Ishikawa (cell line): ENCODE data around the gene FOXN3.

Experiments used
- CEBPB ChIP-seq: IDR thresholded peaks from 2 replicates; pipeline ENCODE4 v1.6.1; 2012
- CREB1 ChIP-seq: IDR thresholded peaks from 2 replicates; pipeline ENCODE4 v1.6.1; 2012; ENCODE audit warnings: low read depth
- EGR1 ChIP-seq: IDR thresholded peaks from 2 replicates; pipeline ENCODE4 v1.6.1; 2012
- EP300 ChIP-seq: IDR thresholded peaks from 2 replicates; pipeline ENCODE4 v1.6.1; 2012; ENCODE audit warnings: borderline replicate concordance
- FOXM1 ChIP-seq: IDR thresholded peaks from 2 replicates; pipeline ENCODE4 v1.6.1; 2012; ENCODE audit warnings: low read depth, borderline replicate concordance
- MAX ChIP-seq: IDR thresholded peaks from 2 replicates; pipeline ENCODE4 v1.6.1; 2012
- NFIC ChIP-seq: IDR thresholded peaks from 2 replicates; pipeline ENCODE4 v1.6.1; 2012
- RAD21 ChIP-seq: IDR thresholded peaks from 2 replicates; pipeline ENCODE4 v1.6.1; 2012; ENCODE audit warnings: low read depth
- REST ChIP-seq: IDR thresholded peaks from 2 replicates; pipeline ENCODE4 v1.6.1; 2012; ENCODE audit warnings: low read depth, mild to moderate bottlenecking
- TAF1 ChIP-seq: IDR thresholded peaks from 2 replicates; pipeline ENCODE4 v1.6.1; 2012; ENCODE audit warnings: low read depth, mild to moderate bottlenecking
- TCF12 ChIP-seq: IDR thresholded peaks from 2 replicates; pipeline ENCODE4 v1.6.1; 2012; ENCODE audit warnings: low read depth
- TEAD4 ChIP-seq: IDR thresholded peaks from 2 replicates; pipeline ENCODE4 v1.6.1; 2012
- YY1 ChIP-seq: IDR thresholded peaks from 2 replicates; pipeline ENCODE4 v1.6.1; 2012; ENCODE audit warnings: low read depth
- ZBTB7A ChIP-seq: IDR thresholded peaks from 2 replicates; pipeline ENCODE4 v1.6.1; 2012; ENCODE audit warnings: low read depth
- TF ChIP-seq, protein P1 (sequence below): IDR thresholded peaks from 2 replicates; pipeline ENCODE4 v1.6.1; 2012

Gene FOXN3

GRCh38 chr14:89386212-89386886 lies 30.7 kb downstream of the FOXN3 start:
- TF ChIP-seq TCF12: no peak
- no peak for TF ChIP-seq FOXM1
- TF ChIP-seq EGR1: no peak
- no peak for TF ChIP-seq EP300
- no peak for TF ChIP-seq YY1
- no peak for TF ChIP-seq TEAD4
- TF ChIP-seq, protein P1, sequence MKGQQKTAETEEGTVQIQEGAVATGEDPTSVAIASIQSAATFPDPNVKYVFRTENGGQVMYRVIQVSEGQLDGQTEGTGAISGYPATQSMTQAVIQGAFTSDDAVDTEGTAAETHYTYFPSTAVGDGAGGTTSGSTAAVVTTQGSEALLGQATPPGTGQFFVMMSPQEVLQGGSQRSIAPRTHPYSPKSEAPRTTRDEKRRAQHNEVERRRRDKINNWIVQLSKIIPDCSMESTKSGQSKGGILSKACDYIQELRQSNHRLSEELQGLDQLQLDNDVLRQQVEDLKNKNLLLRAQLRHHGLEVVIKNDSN: no peak
- TF ChIP-seq TAF1: no peak
- no peak for TF ChIP-seq NFIC
- TF ChIP-seq CREB1: no peak

GRCh38 chr14:89384636-89385035 lies 32.4 kb downstream of the FOXN3 start:
- TF ChIP-seq ZBTB7A (no peak), FOXM1 (no peak), RAD21 (no peak), MAX (no peak)

- TF ChIP-seq TAF1: no peak
These were observed 33.0 kb downstream of the FOXN3 start for GRCh38 chr14:89384023-89384422.

DNA sequence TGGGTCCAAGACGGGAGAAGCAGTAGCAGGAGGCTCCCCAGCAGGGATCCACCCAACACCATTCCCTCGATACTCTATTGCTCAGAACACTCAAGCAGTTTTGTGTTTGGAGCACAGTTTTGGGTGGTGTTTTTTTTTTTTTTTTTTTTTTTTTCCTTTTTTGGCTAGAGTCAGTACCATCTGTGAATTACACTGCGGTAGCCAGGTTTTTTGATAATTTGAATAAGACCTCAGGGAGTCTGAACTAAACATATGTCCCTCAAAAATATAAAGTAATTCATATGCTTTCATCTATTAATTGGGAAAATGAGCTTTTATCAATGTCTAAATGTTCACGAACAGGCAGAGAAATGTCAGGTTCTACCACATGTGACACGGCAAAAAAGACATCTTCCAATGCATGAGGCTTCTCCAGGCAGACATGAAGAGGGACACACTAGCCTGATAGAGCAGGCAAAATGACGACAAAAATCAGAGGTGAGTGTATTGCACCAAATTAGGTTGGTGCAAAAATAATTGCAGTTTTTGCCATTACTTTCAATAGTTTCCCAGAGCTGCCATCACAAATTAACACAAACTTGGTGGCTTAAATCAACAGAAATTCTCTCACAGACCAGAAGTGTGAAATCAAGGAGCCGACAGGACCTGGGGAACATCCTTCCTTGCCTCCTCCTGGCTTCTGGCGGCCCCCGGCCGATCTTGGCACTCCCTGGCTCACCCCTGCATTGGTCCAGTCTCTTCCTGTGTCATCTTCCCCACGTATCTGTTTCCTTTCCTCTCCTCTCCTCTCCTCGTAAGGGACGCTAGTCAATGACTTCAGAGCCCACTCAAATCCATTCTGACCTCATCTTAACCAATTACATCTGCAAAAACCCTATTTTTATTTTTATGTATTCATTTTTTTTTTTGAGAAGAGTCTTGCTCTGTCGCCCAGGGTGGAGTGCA lies 33.9 kb downstream of the FOXN3 start:
- TF ChIP-seq CEBPB: no peak
- TF ChIP-seq MAX: no peak
- TF ChIP-seq REST: no peak

DNA sequence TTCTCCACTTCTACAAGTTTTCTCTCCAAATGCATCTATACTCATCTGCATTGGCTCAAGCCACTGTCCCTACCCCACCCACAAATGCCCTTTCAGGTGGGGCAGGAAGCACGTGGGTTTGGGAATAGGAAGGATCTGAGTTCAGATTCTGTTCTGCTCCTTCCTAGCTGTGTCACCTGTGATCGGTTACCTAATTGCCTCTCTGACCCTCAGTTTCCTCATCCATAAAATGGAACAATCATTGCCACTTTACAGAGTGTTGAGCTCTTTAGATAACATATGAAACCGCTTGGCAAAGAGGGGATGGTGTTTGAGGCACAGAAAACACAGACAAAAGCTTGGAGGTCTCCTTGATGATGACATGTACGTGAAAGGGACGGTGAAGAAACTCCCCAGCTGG lies 34.5 kb downstream of the FOXN3 start:
- TF ChIP-seq FOXM1: no peak
- TF ChIP-seq YY1: no peak
- no peak for TF ChIP-seq EP300
- TF ChIP-seq ZBTB7A: no peak
- no peak for TF ChIP-seq NFIC
- no peak for TF ChIP-seq TCF12
- no peak for TF ChIP-seq EGR1
- no peak for TF ChIP-seq CREB1
- no peak for TF ChIP-seq REST
- TF ChIP-seq, protein P1: no peak
- no peak for TF ChIP-seq TEAD4
- TF ChIP-seq MAX: no peak
- no peak for TF ChIP-seq TAF1
